Ureter (tissue), 1 donor: Measurements from ENCODE around the gene LBH. TPM values are rescaled to one million over a fixed set of nuclear protein-coding genes. Genes with fewer than 3 reads are reported as not detected.
A peak's percentile ranks its signal among the peaks of the same experiment; 100 is the strongest.

Experiments
- DNase-seq: peaks from one replicate; pipeline ENCODE4 v3.0.0-alpha.2; 2020; ENCODE audit warnings: low spot score
- total RNA-seq: library from RNA; stranded (reverse); gene quantifications from one replicate; pipeline ENCODE4 v1.2.4, GENCODE V29; 2023
- donor health status: DM: yes; HTN: yes; CAD: no.

Gene LBH
- total RNA-seq = 32.3 TPM

DNA sequence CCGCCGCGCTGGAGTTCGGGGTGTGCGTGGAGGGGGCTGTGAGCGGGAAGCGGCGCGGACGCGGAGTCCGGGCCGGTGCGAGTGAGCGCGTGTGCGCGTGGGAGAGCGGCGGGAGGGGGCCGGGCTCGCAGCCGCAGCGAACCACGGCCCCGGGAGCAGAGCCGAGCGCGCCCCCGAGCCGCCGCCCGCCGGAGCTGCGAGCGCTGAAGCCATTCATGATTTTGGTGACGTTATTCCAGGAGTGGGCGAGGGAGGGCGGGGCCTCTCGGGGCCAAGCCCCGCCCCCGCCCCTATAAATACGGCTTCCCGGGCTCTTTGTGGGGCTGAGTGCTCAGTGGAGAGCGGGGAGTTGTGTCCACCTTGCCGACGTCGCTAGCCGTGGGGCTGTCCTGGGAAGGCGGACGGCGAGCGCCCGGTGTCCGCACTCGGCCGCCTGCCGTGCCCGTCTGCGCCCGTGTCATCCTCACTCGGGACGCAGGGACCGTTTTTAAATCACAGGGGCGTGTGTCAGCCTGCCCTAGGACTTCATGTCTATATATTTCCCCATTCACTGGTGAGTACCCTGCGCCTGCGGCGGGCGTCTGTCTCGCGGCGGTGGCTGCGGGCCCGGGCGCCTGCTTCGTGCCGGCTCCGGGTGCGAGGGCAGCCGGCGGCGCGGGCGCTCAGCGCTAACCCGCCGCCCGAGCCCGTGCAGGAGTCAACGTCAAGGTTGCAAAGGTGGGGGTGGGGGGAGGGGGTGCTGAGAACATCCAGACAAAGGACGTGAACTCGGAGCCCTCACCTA, at the start of gene LBH:
LBH (plus strand) TSS at position 323 of the 784 bp plus-strand sequence; CDS start at position 528, 205 bp downstream.
- DNase-seq = peak; percentile 84

DNA sequence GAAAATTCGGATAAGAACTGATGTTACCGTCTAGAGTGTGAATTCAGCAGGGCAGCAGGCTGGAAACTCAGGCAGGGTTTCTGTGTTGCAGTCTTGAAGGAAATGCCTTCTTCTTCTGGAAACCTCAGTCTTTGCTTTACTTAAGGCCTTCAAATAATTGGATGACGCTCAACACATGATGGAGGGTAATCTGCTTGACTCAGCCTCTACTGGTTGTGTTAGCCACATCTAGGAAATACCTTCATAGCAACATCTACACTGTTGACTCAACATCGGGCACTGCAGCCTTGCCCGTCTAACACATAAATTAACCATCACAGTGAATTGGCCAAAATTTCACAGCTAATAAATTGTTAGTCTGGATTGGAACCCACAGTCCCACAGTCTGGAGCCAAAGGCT, 47.3 kb upstream of the LBH start:
- DNase-seq = no peak

DNA sequence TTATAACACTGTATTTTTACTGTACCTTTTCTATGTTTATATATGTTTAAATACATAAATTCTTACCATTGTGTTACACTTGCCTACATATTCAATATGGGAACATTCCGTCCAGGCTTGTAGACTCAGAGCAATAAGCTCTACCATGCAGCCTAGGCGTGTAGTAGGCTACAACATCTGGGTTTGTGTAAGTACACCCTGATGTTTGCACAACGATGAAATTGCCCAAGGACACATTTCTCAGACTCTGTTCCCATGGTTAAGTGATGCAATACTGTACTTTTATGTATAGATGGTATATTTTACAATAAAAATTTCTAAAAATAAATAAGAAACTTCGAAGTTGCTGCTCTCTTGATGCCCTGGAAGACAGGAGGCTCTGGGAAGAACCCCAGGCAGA, 46.2 kb upstream of the LBH start:
- no peak for DNase-seq

DNA sequence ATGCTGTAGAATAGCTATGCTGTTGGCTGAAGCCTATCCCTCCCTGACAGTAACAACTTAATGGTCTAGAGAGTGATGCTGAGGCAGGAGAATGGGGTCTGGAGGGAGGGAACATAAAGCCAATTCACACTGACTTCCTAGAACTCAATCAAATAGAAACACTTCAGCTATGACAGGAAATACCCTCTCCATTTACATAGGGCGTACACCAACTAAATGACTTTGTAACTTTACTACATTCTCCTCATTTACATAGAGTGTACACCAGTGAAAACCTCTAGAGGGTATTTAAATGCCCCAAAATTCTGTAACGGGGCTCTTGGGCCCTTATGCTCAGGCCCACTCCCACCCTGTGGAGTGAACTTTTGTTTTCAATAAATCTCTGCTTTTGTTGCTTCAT, 43.0 kb upstream of the LBH start:
- DNase-seq = no peak

DNA sequence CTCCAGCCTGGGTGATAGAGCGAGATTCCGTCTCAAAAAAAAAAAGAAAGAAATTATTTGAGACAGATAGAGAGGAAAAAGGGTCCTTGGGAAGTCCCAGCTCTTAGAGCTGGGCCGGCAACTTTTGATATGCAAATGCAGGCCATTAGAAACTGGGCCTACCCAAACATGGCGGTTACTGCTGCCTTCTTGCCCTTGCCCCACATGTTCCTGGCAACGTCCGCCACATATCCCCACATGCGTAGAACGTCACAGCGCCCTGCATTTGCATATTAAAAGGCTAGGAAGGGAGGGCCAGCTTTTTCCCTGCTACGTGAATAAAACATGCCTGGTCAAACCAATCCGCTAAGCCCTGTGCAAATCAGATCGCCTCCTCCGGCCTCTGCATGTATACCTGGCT, 40.7 kb upstream of the LBH start:
- DNase-seq = no peak

DNA sequence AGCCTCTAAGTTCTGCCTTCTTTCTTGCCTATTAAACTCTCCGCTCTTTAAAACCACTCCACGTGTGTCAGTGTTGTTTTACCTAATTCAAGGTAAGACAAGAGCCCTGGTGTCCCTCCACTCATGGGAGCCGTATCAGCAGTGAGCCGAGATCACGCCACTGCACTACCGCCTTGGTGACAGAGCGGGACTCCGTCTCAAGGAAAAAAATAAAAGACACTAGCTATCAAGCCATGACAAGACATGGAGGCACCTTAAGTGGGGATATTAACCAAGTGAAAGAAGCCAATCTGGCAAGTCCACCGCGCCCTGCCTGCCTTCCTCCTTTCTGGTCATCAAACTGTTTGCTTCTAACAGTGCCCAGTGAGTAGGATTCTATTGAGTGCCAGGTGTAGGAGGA, 40.2 kb upstream of the LBH start:
- DNase-seq = no peak

DNA sequence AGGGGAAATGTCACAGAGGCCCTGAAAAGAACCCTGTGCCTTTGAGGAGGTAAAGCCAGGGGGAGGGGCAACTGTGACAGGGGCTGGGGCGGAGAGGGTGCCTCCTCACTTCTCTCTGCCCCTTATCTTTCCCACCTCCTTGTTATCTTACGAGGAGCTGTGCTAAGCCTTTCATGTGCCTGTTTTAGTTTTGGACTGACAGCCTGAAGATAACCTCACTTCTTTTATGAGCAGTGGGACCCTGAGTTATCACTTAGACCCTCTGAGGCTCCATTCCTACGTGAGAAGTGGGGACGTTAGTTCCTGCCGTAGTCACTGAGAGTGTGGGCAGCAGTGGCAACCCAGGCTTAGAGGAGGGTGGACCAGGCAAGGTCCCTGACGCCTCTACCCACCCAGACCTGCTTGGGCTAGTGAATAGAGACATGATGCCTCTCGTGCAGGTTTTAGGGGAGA, 39.5 kb upstream of the LBH start:
- DNase-seq = no peak

DNA sequence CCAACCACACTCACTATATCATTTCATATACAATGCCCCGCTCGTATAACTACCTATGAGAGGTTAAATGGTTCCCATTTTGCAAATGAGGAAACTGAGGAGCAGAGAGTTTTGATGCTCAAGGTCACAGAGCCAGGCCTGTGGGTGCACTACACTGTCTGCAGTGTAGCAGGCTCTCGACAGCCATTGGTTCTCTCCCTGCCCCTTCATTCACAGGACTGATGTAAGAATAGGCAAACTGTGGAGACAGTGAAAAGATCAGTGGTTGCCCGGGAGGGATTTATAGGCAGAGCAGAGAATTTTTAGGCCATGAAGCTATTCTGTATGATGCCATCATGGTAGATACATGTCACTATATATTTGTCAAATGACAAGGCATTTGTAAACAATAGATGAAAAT, 39.0 kb upstream of the LBH start:
- no peak for DNase-seq

DNA sequence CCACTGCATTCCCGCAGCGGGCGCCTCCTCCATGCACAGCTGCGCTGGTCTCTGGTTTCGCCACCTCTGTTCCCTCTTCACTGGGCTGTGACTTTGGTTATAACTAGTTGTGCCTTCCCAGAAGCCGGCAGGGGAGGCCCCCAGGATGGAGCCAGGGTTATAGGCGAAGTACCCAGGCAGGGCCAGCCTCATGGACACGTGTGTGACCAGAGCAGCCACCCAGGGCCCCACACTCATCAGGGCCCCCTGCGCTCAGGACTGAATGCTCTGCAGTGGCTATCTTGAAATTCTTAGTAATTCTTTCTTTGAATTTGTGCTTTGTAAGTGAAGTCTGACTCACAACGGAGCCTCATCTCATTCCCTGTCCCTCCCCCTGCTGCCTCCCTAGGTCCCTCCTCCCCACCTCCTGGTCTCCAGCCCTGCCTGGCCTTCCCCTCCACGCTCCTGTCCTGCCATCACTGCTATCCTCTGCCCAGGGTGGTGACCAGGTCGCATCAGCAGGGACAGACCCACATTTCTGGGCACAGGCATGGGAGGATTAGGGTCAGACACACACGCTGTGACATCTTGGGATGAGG, 38.1 kb upstream of the LBH start:
- no peak for DNase-seq

DNA sequence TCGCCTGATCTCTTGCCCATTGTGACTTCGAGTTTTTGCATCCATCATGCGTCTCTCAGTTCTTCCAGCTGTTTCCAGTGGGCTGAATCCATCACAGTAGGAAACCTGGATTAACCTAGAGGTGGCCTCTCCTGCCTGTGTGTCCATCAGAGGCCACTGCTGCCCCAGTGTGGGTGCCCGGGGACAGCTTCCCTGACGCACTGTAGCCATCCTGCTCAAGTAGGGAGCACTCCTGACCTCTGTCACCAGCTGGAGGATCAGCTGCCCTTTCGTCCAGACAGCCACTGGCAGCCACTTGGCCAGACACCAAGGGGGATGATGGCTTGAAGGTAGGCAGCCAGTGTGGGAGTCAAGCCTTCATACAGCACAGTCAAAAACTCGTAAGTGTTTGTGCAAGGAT, 36.9 kb upstream of the LBH start:
- DNase-seq = no peak

DNA sequence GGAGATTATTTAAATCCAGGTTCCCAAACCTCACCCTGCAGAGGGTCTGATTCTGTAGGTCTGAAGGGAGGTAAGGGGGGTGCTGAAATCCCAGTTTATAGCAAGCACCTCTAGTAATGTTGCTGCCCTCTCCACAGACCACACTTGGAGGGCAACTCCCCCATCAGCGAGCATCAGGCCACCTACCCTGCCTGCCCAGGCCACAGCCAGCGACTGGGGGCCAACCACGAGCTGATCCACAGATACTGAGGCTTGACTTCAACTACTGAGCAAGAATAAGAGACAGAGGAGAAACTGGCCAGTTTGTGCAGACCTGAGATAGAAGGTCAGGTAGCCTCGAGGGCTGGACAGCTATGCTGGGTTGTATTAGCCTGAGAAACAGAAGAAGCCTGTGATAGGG, 36.3 kb upstream of the LBH start:
- DNase-seq = no peak

DNA sequence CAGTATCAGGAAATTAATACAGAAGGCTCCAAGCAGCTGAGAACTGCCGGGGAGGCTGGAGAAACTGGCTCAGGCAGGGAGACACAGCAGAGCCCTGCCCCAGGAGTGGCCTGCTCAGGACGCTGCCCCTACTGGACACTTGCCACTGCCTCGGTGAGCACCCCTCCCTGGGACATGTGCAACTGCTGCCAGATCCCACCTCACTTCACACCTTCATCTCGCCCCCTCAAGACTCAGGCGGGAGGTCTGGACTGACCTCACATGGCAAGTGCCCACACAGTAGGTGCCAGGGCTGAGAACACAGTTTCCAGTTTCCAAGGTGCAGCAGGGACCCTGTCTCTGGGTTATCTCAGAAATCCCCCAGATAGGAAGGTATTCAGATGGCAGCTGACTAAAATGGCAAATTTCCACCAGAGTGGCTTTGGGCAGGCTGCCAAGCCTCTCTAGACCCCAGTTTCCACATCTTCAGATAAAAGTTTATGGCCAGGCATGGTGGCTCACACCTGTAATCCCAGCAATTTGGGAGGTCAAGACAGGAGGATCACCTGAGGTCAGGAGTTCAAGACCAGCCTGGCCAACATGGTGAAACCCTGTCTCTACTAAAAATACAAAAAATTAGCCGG, 33.7 kb upstream of the LBH start:
- no peak for DNase-seq

DNA sequence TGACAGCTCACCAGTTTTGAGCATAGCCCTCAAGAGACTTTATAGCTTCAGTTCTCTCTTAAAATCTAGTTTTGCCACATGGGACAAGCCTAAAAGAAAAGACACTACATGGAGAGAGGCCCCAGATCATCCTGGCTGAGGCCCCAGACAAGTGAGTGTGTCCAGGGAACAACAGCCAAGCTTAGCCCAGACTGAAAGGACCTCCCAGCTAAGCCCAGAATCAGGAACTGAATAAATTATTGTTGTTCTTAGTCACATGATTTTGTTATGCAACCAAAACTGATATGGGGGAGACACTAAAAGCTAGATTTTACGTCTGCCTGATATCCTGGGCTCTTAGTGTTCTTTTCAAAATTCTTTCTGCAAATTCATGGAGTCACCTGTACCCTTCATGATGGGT, 29.3 kb upstream of the LBH start:
- DNase-seq = no peak

DNA sequence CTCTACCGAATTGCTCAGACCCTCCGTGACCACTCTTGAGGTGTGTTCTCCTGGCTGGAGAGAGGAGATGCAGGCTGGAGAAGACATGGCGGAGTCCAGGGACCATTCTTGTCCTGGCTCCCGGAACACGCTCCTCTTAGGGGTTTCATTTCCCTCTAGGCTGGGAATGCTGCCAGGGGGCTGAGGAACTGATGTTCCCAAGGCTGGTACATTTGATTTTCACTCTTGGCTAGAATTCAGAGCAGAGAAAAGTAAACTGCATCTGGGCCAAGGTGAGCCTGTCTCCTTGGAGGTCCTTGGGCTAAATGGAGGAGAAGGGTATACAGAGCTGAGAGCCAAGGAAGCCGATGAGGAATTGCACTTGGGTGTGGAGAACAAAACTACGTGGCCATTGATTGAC, 28.2 kb upstream of the LBH start:
- no peak for DNase-seq

DNA sequence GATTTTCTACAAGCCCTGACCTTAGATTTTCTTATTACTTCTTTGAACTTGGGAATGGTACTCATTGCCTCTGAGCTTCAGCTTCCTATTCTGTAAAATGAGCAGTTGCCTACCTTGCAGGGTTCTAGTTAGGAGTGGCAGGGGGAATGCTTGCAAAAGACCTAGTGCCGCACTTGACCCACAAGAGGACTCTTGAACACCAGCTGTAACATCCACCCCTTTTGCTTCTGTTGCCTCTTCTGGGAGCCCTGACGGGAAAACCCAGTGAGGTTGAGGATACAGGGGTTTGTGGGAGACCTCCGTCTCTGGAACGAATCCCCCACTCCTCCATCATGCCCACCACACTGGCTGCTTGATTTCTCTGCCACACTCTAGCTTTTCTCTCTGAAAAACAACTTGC, 27.1 kb upstream of the LBH start:
- DNase-seq = no peak

DNA sequence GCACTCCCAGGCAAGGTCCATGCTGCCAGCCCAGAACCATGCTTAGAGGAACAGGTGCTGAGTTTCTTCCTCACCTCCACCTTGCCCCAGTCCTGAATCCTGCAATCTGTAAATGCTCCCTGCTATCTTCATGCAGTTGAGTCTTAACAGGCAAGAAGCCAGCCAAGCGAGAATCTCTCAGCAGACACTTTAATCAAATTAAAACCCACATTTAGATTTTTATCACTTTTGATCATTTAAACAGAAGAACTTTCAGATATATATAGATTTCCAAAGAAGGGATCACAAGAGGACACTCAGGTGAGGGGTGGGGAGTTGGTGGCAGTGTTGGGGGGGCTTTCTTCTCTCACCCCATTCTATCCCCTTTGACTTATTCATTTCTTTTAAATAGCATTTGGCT, 25.9 kb upstream of the LBH start:
- no peak for DNase-seq

DNA sequence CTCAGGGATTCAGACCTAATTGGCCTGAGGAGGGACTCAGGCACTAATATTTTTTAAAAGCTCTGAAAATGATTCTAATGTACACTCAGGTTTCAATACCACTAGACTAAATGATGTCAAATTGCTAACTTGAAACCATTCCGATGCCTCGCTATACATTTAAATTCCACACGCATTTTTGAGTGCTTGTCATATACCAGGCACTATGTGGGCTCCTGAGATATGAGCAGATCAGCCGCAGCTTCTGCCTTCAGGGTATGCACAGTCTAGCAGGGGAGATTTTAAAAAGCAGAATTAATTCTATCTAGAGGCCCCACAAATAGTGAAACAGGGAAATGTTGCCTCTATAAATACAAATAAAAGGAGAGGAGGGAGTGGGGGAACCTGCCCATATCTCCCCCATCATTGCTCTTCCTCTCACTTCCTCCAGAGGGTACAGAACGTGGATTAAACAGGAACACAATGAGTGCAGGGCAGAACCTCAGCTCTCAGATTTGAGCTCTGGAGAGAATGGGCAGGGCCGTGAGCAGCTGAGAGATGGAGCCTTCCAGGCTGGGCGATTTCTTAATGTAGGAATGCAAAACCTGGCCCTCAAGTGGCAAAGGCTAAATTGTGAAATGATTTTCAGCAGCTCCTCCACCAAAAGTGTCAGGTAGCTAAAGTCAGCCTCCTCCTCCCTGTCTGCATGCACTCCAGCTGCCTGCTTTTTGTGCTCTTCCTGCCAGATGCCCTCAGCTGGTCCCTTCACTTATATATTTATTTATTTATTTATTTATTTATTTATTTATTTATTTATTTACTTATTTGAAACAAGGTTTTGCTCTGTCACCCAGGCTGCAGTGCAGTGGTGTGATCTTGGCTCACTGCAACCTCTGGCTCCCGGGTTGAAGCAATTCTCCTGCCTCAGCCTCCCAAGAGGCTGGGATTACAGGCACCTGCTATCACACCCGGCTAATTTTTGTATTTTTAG, 24.6 kb upstream of the LBH start:
- DNase-seq = no peak

DNA sequence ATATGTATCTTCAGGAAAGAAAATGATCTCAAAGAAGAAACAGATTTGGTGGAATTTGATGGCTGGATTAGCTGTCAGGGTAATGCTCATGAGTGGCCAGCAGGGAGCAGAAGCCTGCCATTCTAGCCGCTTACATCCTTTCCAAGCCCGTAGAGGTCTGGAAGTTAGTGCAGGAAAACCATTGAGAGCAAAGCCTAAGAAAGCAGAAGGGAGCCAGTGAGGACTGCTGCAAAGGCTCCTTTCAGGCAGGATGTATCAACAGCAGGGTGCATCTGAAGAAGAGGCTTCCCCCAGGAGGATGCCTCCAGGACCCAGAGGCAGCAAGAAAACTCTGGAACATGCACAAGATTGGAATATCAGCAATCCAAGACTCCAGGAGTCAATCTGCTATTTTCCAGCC, 22.9 kb upstream of the LBH start:
- peak; percentile 65 for DNase-seq

DNA sequence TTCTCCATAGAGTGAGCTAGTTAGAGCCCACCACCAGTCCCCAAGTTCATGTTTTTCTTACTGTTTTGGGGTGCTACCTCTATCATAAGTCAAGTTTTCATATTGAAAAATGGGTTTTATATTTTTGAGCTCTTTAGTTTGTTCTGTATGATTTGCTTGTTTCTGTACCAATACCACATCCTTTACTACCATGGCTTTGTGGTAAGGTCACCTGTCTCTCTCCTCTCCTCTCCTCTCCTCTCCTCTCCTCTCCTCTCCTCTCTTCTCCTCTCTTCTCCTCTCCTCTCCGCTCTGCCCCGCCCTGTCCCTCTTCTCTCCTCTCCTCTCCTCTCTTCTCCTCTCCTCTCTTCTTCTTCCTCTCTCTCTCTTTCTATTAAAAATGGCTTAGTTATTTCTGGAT, 22.1 kb upstream of the LBH start:
- no peak for DNase-seq

DNA sequence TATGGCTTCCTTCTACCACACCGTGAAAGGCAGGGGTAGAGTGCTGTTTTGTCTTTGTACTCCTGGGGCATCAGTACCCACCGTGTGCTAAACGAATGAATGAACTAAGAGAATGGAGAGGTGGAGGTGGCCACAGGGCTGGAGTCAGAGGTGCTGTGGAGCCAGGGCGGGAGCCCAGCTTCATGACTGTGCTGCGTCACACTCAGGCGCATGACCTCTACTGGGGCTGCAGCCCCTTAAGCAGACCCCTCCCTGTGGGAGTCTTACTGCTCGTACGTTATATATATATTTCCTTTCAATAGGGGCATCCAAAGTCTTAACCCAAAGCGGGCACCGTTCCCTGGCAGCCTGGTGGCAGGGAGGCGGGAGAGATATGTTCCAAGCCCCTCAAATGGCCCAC, 18.0 kb upstream of the LBH start:
- DNase-seq = no peak

DNA sequence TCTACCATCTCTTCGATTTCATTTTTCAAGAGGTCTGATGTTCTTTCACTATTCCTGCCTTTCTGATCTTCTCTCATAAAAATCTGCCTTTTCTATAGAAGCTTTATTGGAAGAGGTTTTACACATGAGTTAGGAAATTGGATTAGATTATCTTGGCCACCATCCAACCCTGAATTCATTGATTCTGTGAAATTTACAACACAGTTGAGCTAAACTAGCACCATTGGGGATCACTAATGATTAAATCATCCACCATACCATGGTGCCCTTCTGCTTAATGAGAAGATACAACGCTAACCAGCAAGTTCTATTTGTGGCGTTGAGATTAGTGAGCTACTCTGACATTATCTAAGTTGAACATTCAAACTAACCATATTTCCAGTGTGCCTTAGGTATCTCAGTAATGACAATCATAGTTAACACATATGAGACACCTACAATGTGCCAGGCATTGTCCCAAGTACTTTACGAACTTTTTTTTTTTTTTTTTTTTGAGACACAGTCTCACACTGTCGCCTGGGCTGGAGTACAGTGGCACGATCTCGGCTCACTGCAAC, 17.3 kb upstream of the LBH start:
- DNase-seq = no peak

DNA sequence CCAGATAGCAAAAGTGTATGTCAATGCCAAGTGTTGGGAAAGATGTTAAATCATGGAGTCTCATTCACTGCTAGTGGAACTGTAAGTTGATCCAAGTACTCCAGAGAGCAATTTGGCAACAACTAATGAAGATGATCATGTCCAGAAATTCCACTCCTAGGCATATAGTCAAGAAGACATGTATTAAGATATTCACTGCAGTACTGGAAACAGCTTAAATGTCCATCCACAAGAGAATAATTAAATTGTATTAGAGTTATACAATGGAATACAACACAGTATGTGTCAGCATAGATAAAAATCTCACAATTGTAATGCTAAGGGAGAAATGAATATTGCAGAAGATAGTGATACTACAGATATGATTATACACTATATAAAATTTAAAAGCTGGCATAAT, 15.2 kb upstream of the LBH start:
- DNase-seq = no peak
